Stimulated activated CD4-positive, alpha-beta T cell treated with anti-CD3 and anti-CD28 coated beads, Interleukin-4, amount 100 ng/mL, for 24 hours (primary cell): ENCODE measurements around the gene AGTPBP1.
"Not testable (repeated sequence)": the region's sequence is repeated elsewhere in the genome, so short reads cannot be mapped to it uniquely, and the experiment has no call there.

ENCODE experiments used
- DNase-seq: peaks from one replicate; pipeline ENCODE4 v3.0.0-alpha.2; 2020

The AGTPBP1 gene, protein sequence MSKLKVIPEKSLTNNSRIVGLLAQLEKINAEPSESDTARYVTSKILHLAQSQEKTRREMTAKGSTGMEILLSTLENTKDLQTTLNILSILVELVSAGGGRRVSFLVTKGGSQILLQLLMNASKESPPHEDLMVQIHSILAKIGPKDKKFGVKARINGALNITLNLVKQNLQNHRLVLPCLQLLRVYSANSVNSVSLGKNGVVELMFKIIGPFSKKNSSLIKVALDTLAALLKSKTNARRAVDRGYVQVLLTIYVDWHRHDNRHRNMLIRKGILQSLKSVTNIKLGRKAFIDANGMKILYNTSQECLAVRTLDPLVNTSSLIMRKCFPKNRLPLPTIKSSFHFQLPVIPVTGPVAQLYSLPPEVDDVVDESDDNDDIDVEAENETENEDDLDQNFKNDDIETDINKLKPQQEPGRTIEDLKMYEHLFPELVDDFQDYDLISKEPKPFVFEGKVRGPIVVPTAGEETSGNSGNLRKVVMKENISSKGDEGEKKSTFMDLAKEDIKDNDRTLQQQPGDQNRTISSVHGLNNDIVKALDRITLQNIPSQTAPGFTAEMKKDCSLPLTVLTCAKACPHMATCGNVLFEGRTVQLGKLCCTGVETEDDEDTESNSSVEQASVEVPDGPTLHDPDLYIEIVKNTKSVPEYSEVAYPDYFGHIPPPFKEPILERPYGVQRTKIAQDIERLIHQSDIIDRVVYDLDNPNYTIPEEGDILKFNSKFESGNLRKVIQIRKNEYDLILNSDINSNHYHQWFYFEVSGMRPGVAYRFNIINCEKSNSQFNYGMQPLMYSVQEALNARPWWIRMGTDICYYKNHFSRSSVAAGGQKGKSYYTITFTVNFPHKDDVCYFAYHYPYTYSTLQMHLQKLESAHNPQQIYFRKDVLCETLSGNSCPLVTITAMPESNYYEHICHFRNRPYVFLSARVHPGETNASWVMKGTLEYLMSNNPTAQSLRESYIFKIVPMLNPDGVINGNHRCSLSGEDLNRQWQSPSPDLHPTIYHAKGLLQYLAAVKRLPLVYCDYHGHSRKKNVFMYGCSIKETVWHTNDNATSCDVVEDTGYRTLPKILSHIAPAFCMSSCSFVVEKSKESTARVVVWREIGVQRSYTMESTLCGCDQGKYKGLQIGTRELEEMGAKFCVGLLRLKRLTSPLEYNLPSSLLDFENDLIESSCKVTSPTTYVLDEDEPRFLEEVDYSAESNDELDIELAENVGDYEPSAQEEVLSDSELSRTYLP

DNA sequence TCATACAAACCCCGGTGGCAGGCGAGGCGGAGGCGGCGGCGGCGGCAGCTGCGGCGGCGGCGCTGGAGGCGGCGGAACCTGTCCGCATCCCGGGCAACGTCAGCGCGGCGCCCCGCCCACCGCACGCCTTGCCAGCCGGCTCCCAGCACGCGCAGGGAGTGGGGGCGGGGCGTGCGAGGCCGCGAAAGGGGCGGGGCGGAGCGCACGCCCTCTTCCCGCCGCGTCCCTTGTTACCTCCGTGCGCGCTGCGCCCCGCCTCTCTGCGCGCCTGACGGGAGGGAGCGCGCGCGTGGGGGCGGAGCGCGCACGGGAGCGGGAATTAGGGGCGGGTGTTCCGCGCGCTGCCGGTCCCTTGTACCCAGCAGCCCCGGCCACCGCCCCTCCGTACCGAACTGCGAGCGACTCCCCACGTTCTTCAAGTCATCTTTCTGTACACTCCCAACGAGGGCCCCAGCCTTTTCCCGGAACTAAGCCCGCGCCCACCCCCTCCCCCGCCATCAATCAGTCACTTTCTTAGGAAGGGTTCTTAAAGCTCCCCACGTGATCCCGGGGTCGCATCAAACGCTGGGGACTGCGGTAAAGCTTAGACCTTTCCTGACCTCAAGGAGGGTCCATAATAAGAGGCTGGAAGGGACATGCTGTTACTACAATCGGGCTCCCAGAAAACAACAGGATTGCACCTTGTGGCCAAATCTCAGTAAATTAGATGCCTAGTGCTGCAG, at the start of gene AGTPBP1:
TSS of gene AGTPBP1 (minus strand) at position 80 of the 722 bp plus-strand sequence. CDS start 29,421 bp downstream, outside the sequence.
- DNase-seq = peak; percentile 96

DNA sequence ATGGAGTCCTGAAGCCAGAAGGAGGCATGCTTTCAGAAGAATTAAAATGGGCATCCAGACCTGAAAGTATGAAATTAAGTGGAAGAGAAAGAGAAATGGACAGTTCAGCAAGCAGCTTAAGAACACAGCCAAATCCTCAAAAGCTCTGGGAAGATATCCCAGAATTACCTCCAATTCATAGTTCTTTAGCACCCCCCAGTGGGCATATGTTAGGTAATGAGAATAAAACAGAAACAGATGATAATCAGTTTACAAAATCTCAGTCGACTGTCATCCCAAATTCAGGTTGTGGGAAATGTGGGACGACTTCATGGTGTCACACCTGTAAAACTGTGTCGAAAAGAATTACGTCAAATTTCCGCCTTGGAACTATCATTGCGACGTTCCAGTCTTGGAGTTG, 44.4 kb upstream of the AGTPBP1 start:
- not testable (repeated sequence) for DNase-seq

DNA sequence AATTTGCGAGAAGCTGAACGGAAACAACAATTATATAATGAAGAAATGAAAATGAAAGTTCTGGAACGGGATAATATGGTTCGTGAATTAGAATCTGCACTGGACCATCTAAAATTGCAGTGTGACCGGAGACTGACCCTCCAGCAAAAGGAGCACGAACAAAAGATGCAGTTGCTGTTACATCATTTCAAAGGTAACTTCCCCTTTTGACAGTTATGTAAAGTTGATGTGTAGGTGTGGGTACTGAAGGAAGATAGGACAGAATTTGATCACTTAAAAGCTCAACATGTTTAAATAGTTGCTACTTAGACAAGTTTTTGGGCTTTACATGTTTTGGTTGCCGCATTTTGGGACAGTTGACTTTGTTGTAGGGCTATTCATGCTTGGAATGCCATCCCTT, 32.1 kb upstream of the AGTPBP1 start:
- not testable (repeated sequence) for DNase-seq

DNA sequence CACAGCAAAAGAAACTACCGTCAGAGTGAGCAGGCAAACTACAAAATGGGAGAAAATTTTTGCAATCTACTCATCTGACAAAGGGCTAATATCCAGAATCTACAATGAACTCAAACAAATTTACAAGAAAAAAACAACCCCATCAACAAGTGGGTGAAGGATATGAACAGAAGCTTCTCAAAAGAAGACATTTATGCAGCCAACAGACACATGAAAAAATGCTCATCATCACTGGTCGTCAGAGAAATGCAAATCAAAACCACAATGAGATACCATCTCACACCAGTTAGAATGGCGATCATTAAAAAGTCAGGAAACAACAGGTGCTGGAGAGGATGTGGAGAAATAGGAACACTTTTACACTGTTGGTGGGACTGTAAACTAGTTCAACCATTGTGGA, 20.0 kb upstream of the AGTPBP1 start:
- not testable (repeated sequence) for DNase-seq

DNA sequence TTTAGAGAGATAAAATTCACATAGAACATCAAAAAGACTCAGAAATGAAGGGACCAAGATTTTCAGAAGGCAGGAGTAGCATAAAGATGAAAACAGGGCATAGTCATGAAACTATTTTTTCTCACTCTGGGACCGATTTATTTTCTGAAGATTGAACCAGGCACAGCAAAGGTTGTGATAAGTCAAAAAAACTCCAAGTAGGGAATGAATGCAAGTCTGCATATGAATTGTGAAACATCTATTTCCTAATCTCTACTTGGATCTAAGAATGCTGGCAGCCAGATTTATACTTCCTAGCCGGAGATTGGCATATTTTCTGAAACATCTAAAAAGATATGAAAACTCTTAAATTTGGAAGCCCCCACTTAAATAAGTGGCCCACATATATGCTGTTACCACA, 16.0 kb upstream of the AGTPBP1 start:
- not testable (repeated sequence) for DNase-seq

DNA sequence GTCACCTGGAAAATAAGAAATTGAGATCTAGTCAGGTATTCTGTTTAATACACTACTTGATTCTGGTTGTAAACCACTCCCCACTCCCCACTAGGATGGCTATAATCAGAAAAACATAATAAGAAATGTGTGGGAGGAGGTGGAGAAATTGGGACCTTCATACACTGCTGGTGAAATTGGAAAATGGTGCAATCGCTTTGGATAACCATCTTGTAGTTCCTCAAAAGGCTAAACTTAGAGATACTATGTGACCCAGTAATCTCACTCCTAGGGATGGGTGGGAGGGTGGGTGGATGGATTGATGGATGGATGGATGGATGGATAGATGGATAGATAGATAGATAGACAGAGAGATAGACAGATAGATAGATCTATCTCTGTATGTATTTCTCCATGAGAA, 14.5 kb upstream of the AGTPBP1 start:
- DNase-seq = not testable (repeated sequence)

DNA sequence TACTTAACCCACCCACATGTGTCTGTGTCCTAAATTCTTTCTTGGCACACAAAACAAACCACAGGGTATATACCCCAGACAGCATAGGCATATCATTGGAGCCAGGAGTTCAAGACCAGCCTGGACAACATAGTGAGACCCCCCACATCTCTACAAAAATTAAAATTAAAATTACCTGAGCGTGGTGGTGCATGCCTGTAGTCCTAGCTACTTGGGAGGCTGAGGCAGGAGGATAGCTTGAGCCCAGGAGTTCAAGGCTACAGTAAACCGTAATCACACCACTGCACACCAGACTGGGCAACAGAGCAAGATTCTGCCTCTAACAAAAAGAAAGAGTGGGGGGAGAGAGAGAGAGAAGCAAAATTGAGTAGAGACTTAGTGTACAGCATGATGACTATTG, 4.6 kb upstream of the AGTPBP1 start:
- DNase-seq = no peak

DNA sequence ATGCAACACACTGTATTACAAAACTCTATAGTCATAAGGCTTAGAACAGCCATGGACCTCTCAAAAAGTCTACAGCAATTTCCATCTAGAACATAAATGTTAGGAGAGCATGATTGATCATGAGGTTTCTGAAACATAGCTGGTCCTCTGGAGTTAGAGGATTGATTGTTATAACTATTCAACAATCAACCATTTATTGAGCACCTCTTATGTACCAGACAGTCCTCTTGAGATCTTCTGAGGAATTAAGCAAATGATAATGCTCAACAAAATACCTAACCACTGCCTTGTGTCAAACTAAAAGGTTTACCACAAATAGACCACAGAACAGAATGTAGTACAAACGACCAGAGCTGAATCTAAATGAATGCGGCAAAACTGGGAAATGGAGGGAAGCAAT, 3.4 kb upstream of the AGTPBP1 start:
- DNase-seq = no peak

DNA sequence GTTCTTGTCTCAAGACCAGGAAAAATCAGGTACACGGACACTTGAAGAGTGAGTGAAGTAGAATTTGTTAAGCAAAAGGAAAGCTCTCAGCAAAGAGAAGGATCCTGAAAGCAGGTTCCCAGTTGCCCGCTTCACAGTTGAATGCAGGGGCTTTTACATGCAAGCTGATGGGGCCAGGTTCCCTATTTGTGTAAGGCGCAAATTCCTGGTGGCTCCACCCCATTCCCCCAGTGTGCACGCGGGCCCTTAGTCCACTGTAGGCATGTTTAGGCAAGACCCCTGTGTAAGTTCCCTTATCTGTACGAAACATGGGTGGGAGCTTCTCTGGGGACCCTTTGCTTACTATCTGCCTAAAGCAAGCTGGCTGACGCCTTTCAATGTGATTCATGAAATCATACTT, 2.7 kb upstream of the AGTPBP1 start:
- DNase-seq = no peak

DNA sequence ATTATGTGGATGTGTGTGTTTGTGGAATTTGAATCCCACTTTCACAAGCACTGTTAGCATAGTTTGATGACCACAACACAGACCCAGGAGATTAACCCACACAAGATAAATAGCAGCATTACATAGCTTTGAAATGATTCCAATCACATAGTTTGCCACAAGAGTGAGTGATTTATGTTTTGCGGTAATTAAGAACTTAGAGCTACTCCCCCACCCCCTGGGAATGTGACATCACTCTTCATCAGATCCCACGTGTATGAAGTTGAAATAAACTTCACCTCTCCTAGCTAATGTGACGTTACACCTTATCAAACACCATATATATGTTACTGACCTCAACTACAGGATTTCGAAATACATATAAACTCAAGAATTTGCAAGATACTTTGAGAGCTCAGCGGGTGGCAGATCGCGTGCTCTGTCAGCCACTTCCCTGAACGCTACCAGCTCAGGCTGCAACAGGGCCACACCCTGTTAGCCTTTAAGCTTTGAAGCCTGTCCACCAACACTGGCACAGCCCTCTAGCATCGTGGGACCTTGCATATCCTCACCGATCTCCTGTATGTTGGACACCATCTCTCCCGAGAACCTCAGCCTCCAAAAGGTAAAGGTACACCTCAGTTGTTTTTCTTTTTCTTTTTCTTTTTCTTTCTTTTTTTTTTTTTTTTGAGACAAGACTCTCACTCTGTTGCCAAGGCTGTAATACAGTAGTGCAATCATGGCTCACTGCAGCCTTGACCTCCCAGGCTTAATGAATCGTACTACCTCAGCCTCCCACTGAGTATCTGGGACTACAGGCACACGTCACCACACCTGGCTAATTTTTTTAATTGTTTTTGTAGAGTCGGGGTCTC, 1.7 kb upstream of the AGTPBP1 start:
- no peak for DNase-seq

DNA sequence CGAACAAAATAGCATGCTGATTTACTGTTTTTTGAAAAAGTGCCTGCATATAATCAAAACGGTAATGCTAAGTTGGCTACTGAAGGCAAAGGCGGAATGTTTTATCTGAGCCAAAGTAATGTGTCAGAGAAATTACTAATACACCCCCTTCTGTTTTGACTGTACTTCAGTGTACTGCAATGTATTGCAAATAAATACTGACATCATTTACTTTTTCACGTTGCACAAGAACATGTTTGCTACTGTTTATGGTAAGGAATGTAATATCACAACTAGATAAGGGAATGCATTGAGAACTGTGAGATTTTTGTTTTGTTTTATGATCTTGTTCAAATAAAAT, 813 bp upstream of the AGTPBP1 start:
- DNase-seq = no peak

DNA sequence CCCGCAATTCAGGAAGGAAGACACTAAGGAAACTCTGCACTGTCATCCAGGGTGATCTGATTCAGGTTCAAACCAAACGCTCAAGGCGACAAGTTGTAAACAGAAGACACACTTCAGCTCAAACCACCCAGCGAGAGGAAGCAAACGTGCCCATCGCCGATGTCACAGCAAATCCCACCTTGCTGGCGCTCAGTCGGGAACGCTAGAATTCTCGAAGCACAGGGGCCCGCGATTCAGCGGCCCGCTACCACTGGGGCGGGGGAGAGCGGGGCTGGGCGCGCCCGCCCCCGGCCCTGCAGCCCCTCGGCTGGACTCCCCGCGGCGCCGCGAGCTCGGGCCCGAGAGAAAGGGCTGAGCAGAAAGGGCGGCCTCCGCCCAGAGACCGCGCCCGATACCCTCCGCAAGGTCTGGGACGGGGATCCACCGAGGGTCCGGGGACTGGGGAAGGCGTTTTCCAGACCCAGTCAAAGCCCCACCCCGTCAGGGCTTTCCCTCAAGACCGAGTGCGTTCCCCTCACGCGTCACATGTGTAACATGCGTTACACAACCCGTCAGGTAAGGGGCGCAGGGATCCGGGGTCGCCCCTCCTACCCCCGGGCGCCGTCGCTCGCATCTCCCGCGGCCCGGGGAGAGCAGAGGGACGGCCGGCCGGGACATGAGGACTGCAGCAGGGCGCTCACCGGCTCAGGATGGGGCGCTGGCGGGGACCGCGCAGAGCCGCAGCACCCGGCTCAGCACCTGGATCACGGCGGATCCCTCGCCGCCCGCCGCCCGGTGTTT, 469 bp downstream of the AGTPBP1 start:
- peak; percentile 65 for DNase-seq

DNA sequence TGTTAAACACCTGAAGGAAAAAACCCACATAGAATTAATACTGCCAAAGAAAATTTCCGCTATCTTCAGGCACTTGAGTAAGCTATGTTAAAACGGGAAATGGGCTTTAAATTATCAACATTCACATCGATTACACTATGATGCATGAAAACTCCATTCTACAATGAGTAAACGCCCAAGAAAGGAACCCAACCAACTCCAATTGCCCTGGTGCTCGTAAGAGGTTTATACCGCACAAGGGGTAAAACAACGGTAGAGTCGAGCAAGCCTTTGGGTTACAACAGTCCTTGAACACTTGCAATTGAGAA, 1.0 kb downstream of the AGTPBP1 start:
- DNase-seq = no peak

DNA sequence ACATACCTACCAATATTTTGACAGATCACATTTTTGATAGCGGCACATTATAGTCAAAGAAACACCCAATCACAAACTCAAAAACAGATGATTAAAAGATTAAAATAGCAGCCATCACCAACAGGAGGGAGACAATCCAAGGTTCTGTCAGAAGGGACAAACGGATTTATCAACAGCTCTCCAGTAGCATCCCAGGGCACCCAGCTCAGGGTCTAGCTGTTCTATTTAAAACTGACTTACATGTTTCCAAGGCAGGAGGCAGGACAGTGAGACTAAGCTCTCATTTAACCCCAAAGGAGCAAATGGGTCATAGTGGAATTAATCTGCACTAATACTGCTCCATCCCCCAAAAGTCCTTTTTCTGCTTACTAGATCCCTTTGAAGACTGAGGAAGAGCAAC, 3.2 kb downstream of the AGTPBP1 start:
- no peak for DNase-seq

DNA sequence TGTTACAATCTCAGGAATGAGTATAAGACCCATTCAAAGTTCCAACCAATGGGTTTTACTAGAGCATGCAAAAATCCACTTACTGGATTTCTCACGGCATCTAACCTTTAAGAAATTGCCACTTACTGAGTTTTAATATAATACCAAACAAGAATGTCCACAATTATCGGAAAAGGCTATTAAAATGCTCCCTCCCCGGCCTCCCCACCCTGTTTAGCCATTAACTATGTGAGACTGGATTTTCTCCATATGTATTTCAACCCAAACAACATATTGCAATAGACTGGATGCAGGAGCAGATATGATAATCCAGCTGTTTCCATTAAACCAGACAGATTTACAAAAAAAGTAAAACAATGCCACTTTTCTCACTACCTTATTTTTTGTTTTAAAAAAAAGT, 4.1 kb downstream of the AGTPBP1 start:
- no peak for DNase-seq

DNA sequence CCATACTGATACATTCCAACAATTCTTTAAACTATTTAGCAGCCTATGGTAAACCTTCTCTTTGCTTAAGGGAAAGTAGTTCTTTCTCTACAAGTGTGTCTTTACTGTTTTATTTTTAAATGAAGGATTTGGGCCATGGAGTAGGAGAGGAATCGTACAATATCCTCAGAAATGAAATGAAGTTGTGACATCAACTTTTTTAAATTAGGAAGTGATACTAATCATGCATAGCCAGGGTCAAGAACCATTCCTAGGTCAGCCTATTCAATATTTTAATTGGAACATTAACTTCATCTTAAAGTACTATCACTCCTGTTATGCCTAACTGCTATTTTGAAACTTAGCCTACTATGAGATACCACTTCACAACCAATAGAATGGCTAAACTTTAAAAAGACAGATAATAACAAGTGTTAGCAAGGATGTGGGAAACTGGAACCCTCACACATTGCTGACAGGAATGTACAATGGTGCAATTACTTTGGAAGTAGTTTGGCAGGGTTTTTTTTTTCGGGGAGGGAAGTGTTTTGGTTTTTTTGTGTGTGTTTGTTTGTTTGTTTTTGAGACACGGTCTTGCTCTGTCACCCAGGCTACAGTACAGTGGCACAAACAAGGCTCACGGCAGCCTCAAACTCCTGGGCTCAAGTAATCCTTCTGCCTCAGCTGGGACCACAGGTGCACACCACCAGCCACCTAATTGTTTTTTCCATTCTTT, 10.7 kb downstream of the AGTPBP1 start:
- DNase-seq = no peak

DNA sequence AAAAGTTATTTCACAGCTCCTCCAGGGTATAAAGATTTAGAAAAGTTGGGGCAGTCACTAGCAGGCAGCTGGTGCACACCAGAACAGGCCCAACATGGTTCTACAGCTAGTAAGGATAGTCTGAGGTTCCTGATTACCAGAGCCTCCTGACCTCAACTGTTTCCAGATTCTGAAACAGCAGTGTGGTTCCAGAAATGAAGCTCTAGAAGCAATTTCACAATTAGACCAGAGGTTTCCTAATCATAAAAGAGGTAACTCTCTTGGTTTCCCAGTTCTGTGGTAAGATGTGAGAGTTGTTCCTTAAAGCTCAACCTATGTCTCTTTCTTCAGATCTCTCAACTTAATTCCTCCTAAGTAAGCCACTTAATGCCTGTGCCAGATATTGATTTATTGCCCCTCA, 11.9 kb downstream of the AGTPBP1 start:
- no peak for DNase-seq

DNA sequence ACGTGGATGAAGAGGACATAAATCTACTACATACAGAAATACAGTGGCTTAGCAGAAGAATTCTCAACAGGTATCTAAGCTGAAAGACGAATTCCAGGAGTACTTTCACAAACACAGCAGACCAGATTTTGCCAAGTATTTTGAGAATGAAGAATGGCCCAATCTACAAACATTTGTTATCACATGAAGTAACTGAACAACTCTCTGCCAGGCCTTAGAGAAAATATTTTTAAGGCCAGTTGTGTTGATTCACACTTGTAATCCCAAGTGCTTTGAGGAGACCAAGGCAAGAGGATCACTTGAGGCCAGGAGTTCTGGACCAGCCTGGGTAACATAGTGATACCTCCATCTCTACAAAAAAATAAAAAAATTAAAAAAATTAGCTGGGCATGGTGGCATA, 14.3 kb downstream of the AGTPBP1 start:
- DNase-seq = no peak

DNA sequence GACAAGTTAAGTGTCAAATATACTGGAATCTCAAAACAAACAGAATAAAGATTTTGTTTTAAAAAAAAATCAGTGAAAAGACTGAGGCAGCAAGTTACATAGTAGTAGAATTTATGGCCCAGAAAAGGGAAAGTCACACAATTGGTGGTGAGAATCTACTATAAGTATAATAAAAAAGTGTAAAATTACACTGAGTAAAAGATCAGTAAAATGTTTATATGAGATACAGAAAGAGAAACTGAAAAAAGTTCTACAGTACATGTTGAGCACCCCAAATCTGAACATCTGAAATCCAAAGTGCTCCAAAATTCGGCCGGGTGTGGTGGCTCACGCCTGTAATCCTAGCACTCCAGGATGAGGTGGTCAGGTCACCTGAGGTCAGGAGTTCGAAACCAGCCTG, 15.0 kb downstream of the AGTPBP1 start:
- DNase-seq = no peak

DNA sequence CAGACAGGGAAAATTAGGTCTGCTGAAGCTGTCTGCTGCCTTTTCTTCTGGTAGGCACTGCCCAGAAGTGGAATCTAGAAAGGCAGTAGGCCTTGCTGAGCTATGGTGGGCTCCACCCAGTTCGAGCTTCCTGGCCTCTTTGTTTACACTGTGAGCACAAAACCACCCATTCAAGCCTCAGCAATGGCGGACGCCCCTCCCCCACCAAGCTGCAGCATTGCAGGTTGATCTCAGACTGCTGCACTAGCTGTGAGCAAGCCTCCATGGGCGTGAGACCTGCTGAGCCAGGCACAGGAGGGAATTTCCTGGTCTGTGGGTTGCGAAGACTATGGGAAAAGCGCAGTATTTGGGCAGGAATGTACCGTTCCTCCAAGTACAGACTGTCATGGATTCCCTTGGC, 18.5 kb downstream of the AGTPBP1 start:
- peak; percentile 18 for DNase-seq
